Thoracic aorta (tissue), 2 donors: ENCODE results near the gene TRIM62. TPM values are rescaled to one million over a fixed set of nuclear protein-coding genes. Genes with fewer than 3 reads are reported as not detected.

Source experiments
- ATAC-seq: fragments of 150-250 bp; one replicate; pipeline ENCODE4 v1.8.0; 2017; ENCODE audit warnings: low read depth; ENCODE audit not compliant: insufficient number of reproducible peaks, low FRiP score
- DNase-seq: peaks from one replicate; pipeline ENCODE4 v3.0.0-alpha.2; 2020; ENCODE audit warnings: low spot score
- H3K27ac ChIP-seq, 2 donors: fragments of 200-600 bp; sonication (generic); 1 replicate in 1 of 2; 2 replicates in 1 of 2; pipeline ENCODE4 v1.5.1; 2016; ENCODE audit warnings: mild to moderate bottlenecking in 2 of 2, moderate library complexity in 2 of 2
- H3K27me3 ChIP-seq: fragments of 200-600 bp; sonication (generic); replicated peaks from 2 replicates; pipeline ENCODE4 v1.6.0; 2016; ENCODE audit warnings: mild to moderate bottlenecking; ENCODE audit not compliant: insufficient read depth
- H3K36me3 ChIP-seq: fragments of 200-600 bp; sonication (generic); one replicate; pipeline ENCODE4 v1.5.1; 2016
- H3K4me1 ChIP-seq, 2 donors: fragments of 200-600 bp; sonication (generic); 1 replicate in 1 of 2; 2 replicates in 1 of 2; pipeline versions ENCODE4 v1.5.1 to v1.6.0; 2016; ENCODE audit warnings: low read depth in 2 of 2, mild to moderate bottlenecking in 1 of 2; ENCODE audit not compliant: control insufficient read depth in 1 of 2
- H3K4me3 ChIP-seq: fragments of 200-600 bp; sonication (generic); 2 replicates; pipeline ENCODE4 v1.5.1; 2016; ENCODE audit warnings: mild to moderate bottlenecking
- H3K9me3 ChIP-seq: fragments of 200-600 bp; sonication (generic); 2 replicates; pipeline ENCODE4 v1.5.1; 2016
- total RNA-seq, 2 donors: library from RNA; depleted of rRNA; stranded (reverse); fragments of >200 nt; gene quantifications; one replicate each; pipeline versions ENCODE4 v1.1.0 to v1.2.3, GENCODE V29; 2016
- TF ChIP-seq, protein P1 (sequence below): fragments of 200-600 bp; sonication (generic); IDR thresholded peaks from one replicate; pipeline ENCODE4 v1.5.1; 2019; ENCODE audit warnings: antibody characterized with exemption

TRIM62 gene
- total RNA-seq, 2 donors from 2014 or later, result 13.0 to 14.0 TPM

DNA sequence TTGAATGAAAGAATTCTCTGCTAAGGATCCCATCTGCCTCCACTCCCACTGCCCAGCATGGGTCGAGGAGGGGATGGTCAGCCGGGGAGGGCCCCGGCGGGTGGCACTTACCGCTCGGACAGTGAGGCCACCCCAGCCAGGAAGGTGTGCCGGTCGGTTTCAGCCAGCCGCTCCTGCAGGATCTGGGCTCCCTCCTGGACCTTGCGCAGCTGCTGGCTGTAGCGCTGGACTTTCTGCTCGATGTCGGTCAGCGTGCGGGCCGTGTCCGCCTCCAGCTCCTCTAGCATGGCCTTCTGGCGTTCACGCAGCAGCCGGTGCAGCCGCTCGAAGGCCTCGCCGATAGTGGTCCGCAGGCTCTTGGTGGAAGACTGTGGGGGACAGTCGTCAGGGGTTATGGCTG, 22.3 kb downstream of the TRIM62 start:
- DNase-seq (no peak), ATAC-seq (no peak)
- peaks cover 4 to 42% of the 10 kb centered on the region in 2 donors for H3K4me1 ChIP-seq
- H3K27ac ChIP-seq, result no peak overlapping the region
- TF ChIP-seq, protein P1, sequence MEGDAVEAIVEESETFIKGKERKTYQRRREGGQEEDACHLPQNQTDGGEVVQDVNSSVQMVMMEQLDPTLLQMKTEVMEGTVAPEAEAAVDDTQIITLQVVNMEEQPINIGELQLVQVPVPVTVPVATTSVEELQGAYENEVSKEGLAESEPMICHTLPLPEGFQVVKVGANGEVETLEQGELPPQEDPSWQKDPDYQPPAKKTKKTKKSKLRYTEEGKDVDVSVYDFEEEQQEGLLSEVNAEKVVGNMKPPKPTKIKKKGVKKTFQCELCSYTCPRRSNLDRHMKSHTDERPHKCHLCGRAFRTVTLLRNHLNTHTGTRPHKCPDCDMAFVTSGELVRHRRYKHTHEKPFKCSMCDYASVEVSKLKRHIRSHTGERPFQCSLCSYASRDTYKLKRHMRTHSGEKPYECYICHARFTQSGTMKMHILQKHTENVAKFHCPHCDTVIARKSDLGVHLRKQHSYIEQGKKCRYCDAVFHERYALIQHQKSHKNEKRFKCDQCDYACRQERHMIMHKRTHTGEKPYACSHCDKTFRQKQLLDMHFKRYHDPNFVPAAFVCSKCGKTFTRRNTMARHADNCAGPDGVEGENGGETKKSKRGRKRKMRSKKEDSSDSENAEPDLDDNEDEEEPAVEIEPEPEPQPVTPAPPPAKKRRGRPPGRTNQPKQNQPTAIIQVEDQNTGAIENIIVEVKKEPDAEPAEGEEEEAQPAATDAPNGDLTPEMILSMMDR, result no peak
- no peaks in the 10 kb centered on the region for H3K27me3 ChIP-seq
- no peak overlapping the region for H3K4me3 ChIP-seq
- H3K9me3 ChIP-seq, result no peaks in the 10 kb centered on the region
- peaks cover 13% of the 10 kb centered on the region for H3K36me3 ChIP-seq

GRCh38 chr1:33158366-33158765, 23.5 kb downstream of the TRIM62 start:
- DNase-seq (no peak), ATAC-seq (no peak)
- Histone ChIP-seq H3K9me3 (no peaks in the 10 kb centered on the region), H3K27ac (no peak overlapping the region), H3K4me3 (no peak overlapping the region), H3K4me1 (peaks cover 4 to 44% of the 10 kb centered on the region in 2 donors), H3K27me3 (no peaks in the 10 kb centered on the region), H3K36me3 (peaks cover 13% of the 10 kb centered on the region)
- TF ChIP-seq, protein P1, result no peak

- no peak overlapping the region for H3K4me3 ChIP-seq
- peaks cover 6 to 47% of the 10 kb centered on the region in 2 donors for H3K4me1 ChIP-seq
- H3K36me3 ChIP-seq, result peaks cover 13% of the 10 kb centered on the region
- H3K27me3 ChIP-seq, result no peaks in the 10 kb centered on the region
- ATAC-seq, result no peak
- TF ChIP-seq, protein P1, result no peak
- no peak overlapping the region for H3K27ac ChIP-seq
- no peaks in the 10 kb centered on the region for H3K9me3 ChIP-seq
- no peak for DNase-seq
These were observed 24.7 kb downstream of the TRIM62 start for GRCh38 chr1:33157131-33157530.

DNA sequence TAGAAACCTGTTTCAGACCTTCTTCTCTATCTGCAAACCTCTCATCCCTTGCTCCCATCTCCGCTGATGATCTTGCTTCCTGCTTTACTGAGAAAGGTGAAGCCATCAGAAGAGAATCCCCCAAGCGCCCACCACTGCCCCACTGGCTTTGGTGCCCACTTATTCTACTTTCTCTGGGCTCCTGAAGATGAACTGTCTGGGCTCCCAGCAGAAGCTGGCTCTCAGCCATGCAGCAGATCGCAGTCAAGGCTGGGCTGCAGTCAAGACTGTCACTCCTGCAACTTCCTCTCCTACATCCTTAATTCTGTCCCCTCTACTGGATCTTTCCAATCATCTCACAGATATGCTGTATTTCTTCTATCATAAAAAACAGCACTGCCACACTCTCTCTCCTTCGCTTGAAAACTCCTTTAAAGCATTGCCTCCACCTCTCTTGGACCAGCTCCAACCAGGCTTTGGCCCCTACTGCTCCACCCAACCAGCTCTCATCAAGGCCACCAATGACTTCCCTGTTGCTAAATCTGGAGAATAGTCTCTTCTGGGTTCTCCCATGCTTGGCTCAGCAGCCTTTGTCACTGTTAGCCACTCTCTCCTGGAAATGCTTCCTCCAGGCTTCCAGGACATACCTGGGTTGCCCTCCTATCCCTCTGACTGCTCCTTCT, 25.8 kb downstream of the TRIM62 start:
- Histone ChIP-seq H3K4me3 (no peak overlapping the region), H3K4me1 (peaks cover 6 to 48% of the 10 kb centered on the region in 2 donors), H3K27me3 (no peaks in the 10 kb centered on the region), H3K27ac (no peak overlapping the region), H3K36me3 (peaks cover 13% of the 10 kb centered on the region), H3K9me3 (no peaks in the 10 kb centered on the region)
- ATAC-seq (no peak), DNase-seq (no peak)
- TF ChIP-seq, protein P1, result no peak

DNA sequence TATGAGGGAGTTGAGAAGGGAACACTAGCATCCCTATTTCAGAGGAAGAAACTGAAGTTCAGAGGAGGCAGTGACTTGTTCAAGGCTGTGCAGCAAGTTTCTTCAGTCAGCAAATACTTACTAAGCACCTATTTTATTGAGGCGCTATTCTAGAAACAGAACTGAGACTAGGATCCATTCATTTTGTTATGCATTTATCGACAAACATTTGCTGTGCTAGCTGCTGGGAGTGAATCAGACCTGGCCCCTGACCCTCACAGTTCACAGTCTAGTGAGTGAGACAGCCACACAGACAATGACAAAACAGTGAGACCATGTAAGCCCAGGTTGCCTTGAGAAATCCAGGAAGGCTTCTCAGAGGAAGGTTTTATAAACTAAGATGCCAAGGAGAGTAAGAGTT, 28.2 kb downstream of the TRIM62 start:
- Histone ChIP-seq H3K36me3 (peaks cover 7% of the 10 kb centered on the region), H3K9me3 (no peaks in the 10 kb centered on the region), H3K27me3 (no peaks in the 10 kb centered on the region), H3K4me3 (no peak overlapping the region), H3K4me1 (peaks cover 6 to 44% of the 10 kb centered on the region in 2 donors), H3K27ac (peak overlapping the region; percentile 68 to 70)
- TF ChIP-seq, protein P1, result no peak
- no peak for ATAC-seq
- no peak for DNase-seq
